HCEC 1CT (cell line): Measurements from ENCODE around the gene ABLIM2.
"Not testable (repeated sequence)": the region's sequence is repeated elsewhere in the genome, so short reads cannot be mapped to it uniquely, and the experiment has no call there.

ENCODE experiments used
- DNase-seq: peaks from one replicate; pipeline ENCODE4 v3.0.0-alpha.2; 2017

The ABLIM2 gene

DNA sequence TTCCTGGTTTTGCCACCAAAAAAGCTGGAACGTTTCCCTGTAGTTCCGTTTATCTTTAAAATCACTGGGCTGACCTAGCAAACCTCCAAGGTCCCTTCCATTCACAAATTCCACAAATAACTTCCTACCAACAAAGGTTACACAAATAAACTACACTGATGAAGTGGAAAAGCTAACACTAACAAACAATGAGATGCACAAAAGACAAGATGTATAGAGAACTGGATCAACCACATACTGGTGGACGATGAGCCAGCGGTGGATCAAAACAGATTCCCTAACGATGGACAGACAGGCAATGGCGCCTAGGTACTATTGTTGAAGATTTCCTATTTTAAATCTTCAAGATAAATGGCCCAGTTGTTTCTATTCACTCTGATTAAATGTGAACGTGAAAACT lies 234.4 kb downstream of the ABLIM2 start:
- no peak for DNase-seq

DNA sequence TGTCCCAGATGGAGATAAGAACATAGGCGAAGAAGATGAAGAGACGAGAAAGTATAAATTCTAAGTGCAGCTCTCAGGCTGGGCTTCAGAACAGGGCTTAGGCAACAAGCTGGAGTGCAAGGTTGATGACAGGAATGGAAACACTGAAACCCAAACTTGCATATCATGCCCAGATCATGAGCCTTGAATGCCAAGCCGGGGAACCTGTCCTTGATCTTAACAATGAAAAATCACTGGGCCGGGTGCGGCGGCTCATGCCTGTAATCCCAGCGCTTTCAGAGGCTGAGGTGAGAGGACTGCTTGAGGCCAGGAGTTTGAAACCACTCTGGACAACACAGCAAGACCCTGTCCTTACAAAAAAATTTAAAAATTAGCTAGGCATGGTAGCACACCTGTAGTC lies 236.1 kb downstream of the ABLIM2 start:
- DNase-seq: no peak

DNA sequence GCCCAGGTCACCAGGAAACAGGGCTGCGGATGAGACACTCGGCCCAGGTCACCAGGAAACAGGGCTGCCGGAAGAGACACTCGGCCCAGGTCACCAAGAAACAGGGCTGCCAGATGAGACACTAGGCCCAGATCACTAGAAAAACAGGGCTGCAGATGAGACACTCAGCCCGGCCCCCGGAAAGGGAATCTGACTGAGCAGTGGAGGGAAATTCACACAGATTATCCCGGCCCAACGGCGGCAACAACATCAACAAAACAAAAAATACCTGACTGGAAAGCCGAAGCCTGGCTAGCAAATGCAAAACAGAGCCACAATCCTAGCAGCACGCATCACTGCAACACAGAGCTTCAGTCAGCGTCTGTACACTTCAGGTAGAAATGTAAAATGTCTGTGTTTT lies 239.6 kb downstream of the ABLIM2 start:
- DNase-seq: no peak

DNA sequence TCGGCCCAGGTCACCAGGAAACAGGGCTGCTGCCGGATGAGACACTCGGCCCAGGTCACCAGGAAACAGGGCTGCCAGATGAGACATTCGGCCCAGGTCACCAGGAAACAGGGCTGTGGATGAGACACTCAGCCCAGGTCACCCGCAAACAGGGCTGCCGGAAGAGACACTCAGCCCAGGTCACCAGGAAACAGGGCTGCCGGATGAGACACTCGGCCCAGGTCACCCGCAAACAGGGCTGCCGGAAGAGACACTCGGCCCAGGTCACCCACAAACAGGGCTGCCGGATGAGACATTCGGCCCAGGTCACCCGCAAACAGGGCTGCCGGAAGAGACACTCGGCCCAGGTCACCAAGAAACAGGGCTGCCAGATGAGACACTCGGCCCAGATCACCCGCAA lies 240.4 kb downstream of the ABLIM2 start:
- not testable (repeated sequence) for DNase-seq

DNA sequence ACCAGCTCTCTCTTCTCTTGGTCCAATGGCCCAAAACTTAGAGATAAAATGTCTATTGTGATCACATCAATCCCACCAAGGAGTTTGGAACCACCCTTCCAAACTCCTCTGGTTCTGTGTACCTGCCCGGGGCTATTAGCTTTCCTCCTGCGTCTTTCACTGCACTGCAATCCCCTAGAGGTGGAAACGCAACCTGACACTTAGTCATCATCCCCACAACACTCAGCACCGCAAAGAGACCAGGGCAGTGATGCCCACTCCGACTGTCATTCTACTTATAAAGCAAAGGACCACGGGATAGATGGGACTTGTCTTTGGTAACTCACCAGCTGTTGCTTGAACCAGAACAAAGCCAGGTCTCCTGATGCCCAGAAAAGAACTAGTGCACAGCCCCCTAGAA lies 240.9 kb downstream of the ABLIM2 start:
- DNase-seq: no peak

DNA sequence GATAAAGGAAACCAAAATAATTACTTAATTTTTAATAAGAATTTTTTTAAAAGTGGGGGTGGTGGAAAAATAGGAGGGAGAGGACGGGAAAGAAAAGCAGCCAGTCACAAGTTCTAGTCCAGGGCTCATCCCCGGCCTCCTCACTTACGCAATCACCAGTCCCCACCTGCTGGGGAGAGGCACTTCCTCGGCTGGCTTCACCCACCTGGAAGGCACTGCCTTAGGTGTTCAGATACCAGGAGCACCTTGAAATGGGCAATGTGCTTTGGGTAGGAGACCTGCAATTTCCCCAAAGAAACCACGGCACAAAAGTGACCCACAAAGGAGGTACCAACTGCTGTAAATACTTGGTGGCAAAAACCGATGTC lies 242.8 kb downstream of the ABLIM2 start:
- DNase-seq: no peak
